TTC549 (cell line): Measurements from ENCODE around the gene FHOD1.

Experiments used
- FAIRE-seq: peaks from 2 replicates; lab custom pipeline; 2012; peaks lifted over from hg19 to GRCh38; lab: Jason Lieb, UNC

Gene FHOD1

GRCh38 chr16:67230809-67231660 is 16.2 kb downstream of the FHOD1 start:
- FAIRE-seq, result no peak

GRCh38 chr16:67229906-67230808 is 17.1 kb downstream of the FHOD1 start:
- no peak for FAIRE-seq

- FAIRE-seq, result no peak
Measured at GRCh38 chr16:67228905-67229304, 18.4 kb downstream of the FHOD1 start.

- FAIRE-seq, result no peak
Measured at GRCh38 chr16:67228034-67228785, 19.1 kb downstream of the FHOD1 start.

- no peak for FAIRE-seq
Measured at GRCh38 chr16:67227567-67227921, 19.7 kb downstream of the FHOD1 start.

- FAIRE-seq, result peak; percentile 90
Measured at GRCh38 chr16:67226804-67227566, 20.3 kb downstream of the FHOD1 start, which contains the start of gene TMEM208. TSS of gene TMEM208 (plus strand) at chr16:67227130. CDS start at chr16:67227219, 89 bp downstream.

- no peak for FAIRE-seq
Measured at GRCh38 chr16:67226295-67226803, 20.9 kb downstream of the FHOD1 start.

GRCh38 chr16:67223992-67224391 is 23.3 kb downstream of the FHOD1 start:
- no peak for FAIRE-seq

GRCh38 chr16:67216612-67217490 is 30.4 kb downstream of the FHOD1 start:
- FAIRE-seq, result no peak

- FAIRE-seq, result no peak
Measured at GRCh38 chr16:67215706-67216105, 31.6 kb downstream of the FHOD1 start.

GRCh38 chr16:67213197-67214019 is 33.9 kb downstream of the FHOD1 start:
- no peak for FAIRE-seq

GRCh38 chr16:67212766-67213165 is 34.5 kb downstream of the FHOD1 start:
- FAIRE-seq, result no peak

- no peak for FAIRE-seq
Measured at GRCh38 chr16:67211674-67212073, 35.6 kb downstream of the FHOD1 start.

GRCh38 chr16:67210069-67210937 is 37.0 kb downstream of the FHOD1 start:
- no peak for FAIRE-seq

- FAIRE-seq, result no peak
Measured at GRCh38 chr16:67209565-67209964, 37.7 kb downstream of the FHOD1 start.

- FAIRE-seq, result no peak
Measured at GRCh38 chr16:67208154-67208896, 39.0 kb downstream of the FHOD1 start.

- no peak for FAIRE-seq
Measured at GRCh38 chr16:67207249-67208091, 39.8 kb downstream of the FHOD1 start.
